ENCODE results near the gene LRRC23.
A peak's percentile ranks its signal among the peaks of the same experiment; 100 is the strongest.

The LRRC23 gene

GRCh38 chr12:6959058-6959804, 54.6 kb downstream of the LRRC23 start:
- no peak for DNase-seq

- DNase-seq, result no peak
These were observed 55.4 kb downstream of the LRRC23 start for GRCh38 chr12:6959805-6960592.

- DNase-seq, result no peak
These were observed 56.1 kb downstream of the LRRC23 start for GRCh38 chr12:6960593-6961277.

GRCh38 chr12:6961278-6961694, 56.7 kb downstream of the LRRC23 start:
- peak; percentile 34 to 60 for DNase-seq

GRCh38 chr12:6961695-6962284, 57.2 kb downstream of the LRRC23 start:
- peak; percentile 93 to 96 for DNase-seq

GRCh38 chr12:6962285-6963015, 57.8 kb downstream of the LRRC23 start:
- DNase-seq, result peak; percentile 93 to 96

- DNase-seq, result peak; percentile 94 to 95
These were observed 58.6 kb downstream of the LRRC23 start for GRCh38 chr12:6963016-6963731.
